ENCODE results near the gene GJB4.
"Not testable (repeated sequence)": the region's sequence is repeated elsewhere in the genome, so short reads cannot be mapped to it uniquely, and the experiment has no call there.

The GJB4 gene

GRCh38 chr1:34747638-34747941 lies 11.9 kb upstream of the GJB4 start:
- no peak for DNase-seq

GRCh38 chr1:34749992-34750391 lies 9.5 kb upstream of the GJB4 start:
- DNase-seq, result no peak

- no peak for DNase-seq
Measured at GRCh38 chr1:34750610-34751009, 8.9 kb upstream of the GJB4 start.

- no peak for DNase-seq
Measured at GRCh38 chr1:34753163-34753562, 6.4 kb upstream of the GJB4 start.

- DNase-seq, result no peak
Measured at GRCh38 chr1:34754964-34755637, 4.4 kb upstream of the GJB4 start, which contains the start of gene GJB5. Gene GJB5 (plus strand): TSS chr1:34755047. CDS start chr1:34757331, 2,284 bp downstream.

GRCh38 chr1:34755961-34756360 lies 3.6 kb upstream of the GJB4 start:
- no peak for DNase-seq

- DNase-seq, result no peak
Measured at GRCh38 chr1:34757386-34757785, 2.2 kb upstream of the GJB4 start.

GRCh38 chr1:34758751-34759150 lies 789 bp upstream of the GJB4 start:
- DNase-seq, result no peak

GRCh38 chr1:34761176-34761761 lies 1.7 kb downstream of the GJB4 start:
- no peak for DNase-seq

- DNase-seq, result no peak
Measured at GRCh38 chr1:34761776-34762307, 2.3 kb downstream of the GJB4 start.

GRCh38 chr1:34762474-34763141 lies 3.1 kb downstream of the GJB4 start:
- no peak for DNase-seq

GRCh38 chr1:34763142-34763781 lies 3.7 kb downstream of the GJB4 start:
- no peak for DNase-seq

GRCh38 chr1:34768856-34769255 lies 9.3 kb downstream of the GJB4 start:
- DNase-seq, result no peak

GRCh38 chr1:34770891-34771504 lies 11.5 kb downstream of the GJB4 start:
- no peak for DNase-seq

- DNase-seq, result no peak
Measured at GRCh38 chr1:34771573-34772371, 12.2 kb downstream of the GJB4 start.

- DNase-seq, result not testable (repeated sequence)
Measured at GRCh38 chr1:34773114-34773513, 13.6 kb downstream of the GJB4 start.

GRCh38 chr1:34774957-34775356 lies 15.4 kb downstream of the GJB4 start:
- DNase-seq, result no peak

- DNase-seq, result no peak
Measured at GRCh38 chr1:34776911-34777310, 17.4 kb downstream of the GJB4 start.

GRCh38 chr1:34777519-34778321 lies 18.2 kb downstream of the GJB4 start:
- DNase-seq, result no peak

- DNase-seq, result no peak
Measured at GRCh38 chr1:34778381-34778780, 18.8 kb downstream of the GJB4 start.

GRCh38 chr1:34779005-34779404 lies 19.5 kb downstream of the GJB4 start:
- DNase-seq, result no peak

- no peak for DNase-seq
Measured at GRCh38 chr1:34779526-34779925, 20.0 kb downstream of the GJB4 start.
